Stimulated activated CD8-positive, alpha-beta memory T cell treated with anti-CD3 and anti-CD28 coated beads, Interleukin-4, amount 100 ng/mL, for 4 hours (primary cell): ENCODE data around the gene TMCC2.
A peak's percentile ranks its signal among the peaks of the same experiment; 100 is the strongest.
"Not testable (repeated sequence)": the region's sequence is repeated elsewhere in the genome, so short reads cannot be mapped to it uniquely, and the experiment has no call there.

Source experiments
- DNase-seq, 2 donors: peaks; one replicate each; pipeline ENCODE4 v3.0.0-alpha.2; 2020; ENCODE audit warnings: low read depth in 2 of 2, low spot score in 1 of 2

Gene TMCC2

DNA sequence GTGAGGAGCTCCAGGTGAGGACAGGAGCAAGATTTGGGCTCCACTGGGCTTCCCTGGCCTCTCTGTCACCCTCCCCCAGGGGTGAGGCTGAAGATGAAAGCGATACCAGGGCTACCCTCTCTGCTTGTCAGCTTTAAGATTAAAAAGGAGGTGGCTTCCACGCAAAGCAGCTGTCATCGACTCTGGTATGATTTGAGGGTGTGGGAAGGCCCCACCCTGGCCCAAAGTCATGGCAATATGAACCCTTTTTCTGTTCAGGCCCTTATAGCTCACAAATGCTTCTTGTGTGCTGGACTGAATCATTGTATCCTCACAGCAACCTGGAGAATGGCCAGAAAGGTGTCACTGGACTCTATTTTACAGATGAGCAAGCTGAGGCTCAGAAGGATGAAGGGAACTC, 52.2 kb downstream of the TMCC2 start:
- no peak for DNase-seq

DNA sequence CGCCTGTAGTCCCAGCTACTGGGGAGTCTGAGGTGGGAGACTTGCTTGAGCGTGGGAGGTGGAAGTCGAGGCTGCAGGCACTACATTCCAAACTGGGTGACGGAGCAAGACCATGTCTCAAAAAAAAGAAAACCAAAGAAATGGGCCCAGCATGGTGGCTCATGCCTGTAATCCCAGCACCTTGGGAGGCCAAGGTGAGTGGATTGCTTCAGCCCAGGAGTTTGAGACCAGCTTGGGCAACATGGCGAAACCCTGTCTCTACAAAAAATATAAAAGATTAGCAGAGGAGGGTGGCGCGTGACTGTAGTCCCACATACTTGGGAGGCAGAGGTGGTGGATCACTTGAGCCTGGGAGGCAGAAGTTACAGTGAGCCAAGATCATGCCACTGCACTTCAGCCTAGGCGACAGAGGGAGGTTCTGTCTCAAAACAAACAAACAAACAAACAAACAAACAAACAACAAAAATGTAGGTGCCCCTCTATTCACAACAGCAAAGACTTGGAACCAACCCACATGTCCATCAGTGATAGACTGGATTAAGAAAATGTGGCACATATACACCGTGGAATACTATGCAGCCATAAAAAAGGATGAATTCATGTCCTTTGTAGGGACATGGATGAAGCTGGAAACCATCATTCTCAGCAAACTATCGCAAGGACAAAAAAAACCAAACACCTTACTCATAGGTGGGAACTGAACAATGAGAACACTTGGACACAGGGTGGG, 53.1 kb downstream of the TMCC2 start:
- DNase-seq, result not testable (repeated sequence)

DNA sequence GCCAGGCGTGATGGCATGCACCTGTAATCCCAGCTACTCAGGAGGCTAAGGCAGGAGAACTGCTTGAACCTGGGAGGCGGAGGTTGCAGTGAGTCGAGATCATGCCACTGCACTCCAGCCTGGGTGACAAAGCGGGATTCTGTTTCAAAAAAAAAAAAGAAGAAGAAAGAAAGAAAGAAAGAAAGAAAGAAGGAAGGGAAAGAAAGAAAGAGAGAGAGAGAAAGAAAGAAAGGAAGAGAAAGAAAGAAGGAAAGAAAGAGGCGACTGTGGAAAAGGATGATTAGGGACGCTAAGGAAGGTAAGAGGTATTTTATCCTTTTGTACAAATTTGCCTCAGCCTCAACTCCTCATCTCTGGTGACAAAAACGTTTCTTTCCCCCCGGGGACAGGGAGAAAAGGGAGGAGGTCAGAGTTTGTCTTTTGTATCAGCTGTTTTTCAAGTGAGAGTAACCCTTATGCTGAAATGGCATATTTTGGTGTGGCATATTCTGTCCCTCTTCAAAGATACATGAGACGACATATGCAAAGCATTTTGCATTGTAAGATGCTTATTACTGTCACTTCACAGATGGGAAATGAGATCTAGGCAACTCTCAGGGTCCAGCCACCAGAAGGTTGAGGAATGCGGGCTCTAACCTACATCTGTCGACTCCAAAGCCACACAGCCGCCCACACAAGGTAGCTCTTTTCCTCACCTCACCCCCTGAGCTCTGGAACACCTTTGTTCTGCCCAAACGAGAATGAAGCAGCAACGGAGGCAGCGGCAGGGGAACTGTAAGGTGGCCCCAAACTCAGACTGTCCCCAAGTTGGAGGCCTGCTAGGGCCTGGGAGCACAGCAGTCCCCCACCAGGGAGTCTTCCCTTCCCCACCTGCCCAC, 55.8 kb downstream of the TMCC2 start:
- DNase-seq, result no peak

DNA sequence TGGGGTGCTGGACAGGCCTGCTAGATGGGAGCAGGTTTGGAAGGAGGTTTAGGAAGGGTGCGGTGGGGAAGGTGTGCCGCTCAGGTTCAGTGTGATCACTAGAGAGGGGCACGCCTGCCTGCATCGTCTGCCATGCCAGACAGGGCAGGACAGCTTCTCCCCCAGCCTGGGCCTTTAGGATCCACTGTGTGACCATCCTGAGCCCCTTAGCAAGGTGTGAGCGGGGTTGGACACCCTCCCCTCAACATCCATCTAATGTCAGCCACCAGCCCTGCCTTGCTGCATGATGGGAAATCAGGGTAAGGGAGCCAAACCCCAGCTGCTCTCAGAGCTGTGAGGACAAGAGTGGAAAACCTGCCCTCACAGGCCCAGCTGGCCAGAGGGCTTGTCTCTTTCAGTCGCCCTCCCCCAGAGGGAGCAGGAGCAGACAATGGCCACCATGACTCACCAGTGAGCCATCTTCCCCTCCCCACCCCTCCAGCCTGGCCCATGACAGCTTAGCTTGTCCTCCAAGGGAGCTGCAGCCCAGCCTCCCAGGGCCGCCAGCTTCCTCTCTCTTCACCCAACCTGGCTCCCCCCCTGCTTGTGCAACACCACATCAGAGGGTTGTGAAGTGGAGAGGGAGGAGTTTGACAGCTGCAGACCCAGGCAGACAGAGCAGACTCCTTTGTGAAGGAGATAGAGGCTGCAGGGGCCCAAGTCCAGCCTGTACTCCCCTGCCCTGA, 56.8 kb downstream of the TMCC2 start:
- peak; percentile 61 to 82 for DNase-seq

DNA sequence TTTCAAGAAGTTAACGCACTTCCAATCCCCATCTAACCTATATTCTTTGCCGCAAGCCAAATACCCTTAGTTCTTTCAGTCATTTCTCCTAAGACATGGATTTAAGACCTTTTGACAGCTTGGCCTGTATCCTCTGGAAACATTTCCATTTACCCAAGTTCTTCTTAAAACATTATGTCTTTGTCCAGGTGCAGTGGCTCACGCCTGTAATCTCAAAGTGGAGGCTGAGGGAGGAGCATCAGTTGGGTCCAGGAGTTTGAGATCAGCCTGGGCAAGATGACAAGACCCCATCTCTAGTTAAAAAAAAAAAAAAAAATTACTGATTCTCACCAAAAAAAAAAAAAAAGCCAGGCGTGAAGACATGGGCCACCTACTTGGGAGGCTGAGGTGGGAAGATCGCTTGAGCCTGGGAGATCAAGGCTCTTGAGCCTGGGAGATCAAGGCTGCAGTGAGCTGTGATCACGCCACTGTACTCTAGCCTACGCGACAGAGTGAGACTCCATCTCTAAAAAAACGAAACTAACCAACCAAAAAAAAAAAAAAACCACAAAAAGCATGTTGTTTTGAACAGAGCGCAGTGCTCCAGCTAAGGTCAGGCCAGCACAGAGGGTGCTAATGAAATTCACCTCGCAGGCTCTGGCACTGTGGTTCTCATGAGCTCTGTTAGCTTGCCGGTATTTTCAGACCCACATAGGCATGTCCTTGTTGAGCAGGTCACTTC, 57.8 kb downstream of the TMCC2 start:
- DNase-seq, result peak in 1 of 2 donors; percentile 37

DNA sequence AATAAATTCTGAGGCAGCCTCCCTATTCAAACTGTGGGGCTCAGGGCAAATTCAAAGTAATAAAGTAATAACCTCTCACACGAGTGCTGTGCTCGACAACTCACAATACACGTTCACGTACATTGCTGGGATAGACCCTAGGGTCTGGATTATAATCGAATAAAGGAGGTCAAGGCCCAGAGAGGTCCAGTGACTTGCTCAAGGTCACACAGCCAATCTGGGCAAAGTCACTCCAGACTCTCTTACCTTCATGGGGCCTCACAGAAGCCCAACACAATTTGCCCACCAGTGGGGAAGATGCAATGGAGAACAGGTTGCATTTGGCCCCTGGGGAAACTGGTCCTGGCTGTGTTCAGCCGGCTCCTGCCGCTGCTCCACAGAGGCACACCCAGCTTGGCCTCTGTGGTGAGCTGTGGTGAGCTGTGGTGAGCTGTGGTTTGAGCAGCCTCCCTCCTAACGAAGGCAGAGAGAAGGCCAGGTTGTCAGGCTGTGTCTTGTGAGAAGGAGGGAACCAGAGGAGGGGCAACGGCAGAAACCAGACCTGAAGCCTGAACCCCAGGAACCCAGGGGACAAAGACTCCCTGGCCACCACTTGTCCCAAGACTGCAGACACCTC, 58.7 kb downstream of the TMCC2 start:
- DNase-seq, result peak in 1 of 2 donors; percentile 49

DNA sequence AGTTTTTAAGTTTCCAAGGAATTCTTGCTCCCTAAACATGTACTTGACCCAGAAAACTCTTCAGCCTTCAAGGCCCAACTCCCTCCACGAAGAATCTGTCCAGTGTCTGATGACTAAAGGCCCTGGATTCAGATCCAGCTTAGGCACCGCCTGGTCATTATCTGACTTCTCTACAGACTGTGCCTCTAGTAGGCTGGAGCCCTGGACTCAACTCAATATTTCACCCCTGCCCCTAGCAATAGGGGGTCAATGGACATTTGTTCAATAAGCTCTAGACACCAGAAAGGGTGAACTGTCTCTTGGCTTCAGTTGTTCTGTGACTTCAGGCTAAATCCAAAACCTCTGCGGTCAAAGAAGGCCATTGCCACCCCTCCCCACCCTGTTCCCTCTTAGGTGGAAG, 59.3 kb downstream of the TMCC2 start:
- no peak for DNase-seq

DNA sequence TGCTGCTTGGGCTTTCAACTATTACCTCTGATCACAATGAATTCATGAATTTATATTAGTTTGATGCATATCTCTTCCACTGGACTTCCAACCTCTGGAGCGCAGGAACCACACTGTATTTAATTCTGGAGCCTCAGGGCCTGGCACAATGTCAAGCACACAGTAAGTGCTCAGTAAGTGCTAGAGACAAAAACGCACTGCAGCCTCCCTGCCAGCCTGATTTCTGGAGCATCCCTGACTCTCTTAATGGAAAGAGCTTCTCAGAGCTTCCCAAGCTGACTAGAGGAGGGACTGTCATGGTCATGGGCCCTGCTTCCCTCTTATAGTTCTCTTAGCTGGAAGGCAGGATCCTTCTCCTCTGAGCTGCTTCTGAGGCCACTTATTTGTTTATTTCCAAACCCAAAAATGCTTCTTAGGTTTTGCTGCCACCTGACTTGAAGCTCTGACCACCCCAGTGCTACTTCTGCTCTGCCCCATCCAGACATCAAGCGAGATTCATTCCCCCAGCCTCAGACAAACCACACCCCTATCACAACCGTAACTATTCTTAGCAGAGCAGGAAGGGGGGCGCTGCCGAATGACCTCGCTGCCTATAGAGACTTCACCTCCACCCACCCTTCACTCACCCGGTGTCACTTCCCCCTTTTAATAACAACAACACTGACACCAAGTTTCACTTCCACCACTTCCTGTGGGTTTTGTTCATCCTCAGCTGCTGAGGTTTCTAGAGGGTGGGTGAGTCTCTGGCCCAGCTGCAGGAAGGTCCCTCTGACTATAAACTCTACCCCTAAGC, 60.2 kb downstream of the TMCC2 start:
- DNase-seq, result peak; percentile 57 to 73

DNA sequence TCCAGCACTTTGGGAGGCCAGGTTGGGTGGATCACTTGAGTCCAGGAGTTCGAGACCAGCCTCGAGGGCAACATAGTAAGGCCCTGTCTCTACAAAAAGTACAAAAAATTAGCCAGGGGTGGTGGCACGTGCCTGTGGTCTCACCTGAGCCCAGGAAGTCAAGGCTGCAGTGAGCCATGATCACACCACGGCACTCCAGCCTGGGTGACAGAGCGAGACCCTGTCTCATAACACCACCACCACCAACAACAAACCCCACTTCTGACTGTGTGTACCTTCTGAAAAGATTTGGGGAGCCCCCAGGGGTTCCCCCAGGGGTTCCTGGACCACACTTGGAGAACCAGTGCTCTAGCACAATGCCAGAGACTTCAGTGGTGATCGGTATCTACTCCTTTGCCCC, 63.9 kb downstream of the TMCC2 start:
- DNase-seq, result no peak

DNA sequence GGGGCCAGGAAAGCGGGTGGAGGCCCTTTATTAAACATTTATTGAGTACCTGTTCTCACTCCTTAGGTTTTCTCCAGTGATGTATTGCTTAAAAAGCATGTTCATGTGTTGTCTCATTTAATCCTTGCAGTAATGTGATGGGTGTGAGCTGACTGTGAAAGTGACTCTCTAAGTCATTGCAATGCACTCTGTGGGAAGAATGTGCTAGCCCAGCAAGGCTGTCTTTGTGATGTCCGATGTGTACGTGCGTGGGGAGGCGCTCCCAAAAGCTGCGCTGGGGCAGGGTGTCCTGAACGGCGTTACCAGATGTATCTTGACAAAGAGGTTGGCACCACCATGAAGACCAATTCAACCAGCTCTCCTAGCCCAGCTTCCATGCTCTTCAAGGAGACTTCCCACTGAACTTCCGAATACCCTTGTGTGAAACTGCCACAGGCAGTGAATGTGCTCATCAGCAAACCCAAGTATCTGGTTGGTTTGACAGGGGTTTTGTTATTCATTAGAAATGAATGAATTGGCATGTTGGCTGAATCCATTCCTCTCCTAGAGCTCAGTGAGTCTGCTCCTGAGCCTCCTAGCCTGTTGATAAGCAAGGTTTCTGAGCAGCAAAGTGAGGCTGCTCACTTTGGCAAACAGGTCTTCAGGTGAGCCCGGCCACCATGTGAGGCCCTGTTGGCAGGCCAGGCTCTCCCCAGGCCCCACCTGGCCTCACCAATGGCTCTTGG, 65.8 kb downstream of the TMCC2 start:
- no peak for DNase-seq

DNA sequence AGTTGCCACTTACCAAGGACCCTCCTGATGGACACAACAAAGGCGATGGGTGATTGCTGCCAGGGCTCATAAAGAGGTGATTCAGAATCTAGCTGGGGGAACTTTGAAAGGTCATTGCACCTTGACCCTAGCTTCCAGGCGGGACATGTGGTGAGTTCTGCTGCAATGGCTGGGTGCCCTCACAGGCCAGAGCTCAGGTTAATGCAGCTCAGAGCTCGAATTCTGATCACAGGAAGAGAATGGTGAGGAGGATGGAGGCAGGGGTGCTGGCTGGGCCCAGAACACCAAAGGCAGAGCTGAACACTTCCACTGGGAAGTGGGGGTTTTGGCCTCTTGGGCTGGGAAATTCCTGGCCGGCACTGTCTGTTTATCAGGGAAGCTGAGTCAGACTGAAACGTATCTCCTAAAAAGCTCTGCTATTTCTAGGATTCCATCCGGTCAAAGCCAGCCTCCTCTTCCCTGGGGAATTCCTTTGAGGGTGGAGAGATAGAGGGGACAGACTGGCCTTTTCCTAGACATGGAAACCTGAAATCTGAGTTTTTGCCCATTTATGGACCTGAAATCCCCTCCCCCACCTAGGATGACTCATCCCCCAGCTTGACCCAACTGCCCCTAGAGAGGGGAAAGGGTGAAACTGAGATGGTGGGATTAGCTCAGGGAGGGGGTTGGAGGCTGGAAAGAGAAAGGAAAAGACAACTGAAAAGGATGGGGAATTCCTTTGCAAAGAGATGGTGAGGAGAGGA, 66.6 kb downstream of the TMCC2 start:
- no peak for DNase-seq

DNA sequence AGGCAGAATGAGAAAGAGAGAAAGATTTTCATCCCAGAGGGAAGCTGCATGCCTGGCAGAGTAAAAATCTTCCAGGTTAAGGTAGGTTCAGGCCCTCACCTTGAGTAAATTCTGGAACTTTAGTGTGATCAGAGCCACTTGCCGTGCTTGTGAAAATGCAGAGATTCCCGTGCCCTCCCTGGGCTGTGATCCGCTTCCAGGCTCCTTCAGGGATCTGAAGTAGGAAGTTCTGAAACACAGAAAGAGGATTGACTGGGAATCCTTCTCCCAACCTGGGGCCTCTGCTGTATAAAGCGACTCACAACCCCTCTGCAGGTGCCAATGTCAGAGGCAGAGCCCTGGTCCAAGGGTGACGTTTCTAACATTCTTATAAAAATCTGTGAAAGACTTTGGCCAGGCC, 67.2 kb downstream of the TMCC2 start:
- DNase-seq, result no peak

DNA sequence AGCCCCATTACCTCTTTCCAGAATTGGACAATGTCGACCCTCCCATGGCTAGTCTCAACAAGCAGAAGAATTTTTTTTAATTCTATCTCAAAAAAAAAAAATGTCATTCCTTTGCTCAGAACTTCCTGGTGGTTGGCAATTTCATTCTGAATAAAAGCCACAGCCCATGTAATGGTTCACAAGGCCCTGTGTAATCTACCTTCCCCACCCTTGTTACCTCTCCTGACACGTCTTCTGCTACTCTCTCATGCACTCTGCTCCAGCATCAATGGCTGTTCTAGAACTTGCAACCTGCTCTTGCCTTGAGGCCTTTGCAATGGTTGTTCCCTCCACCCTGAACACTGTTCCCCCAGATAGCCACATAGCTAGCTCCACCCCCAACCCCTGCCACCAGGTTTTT, 68.4 kb downstream of the TMCC2 start:
- DNase-seq, result no peak

DNA sequence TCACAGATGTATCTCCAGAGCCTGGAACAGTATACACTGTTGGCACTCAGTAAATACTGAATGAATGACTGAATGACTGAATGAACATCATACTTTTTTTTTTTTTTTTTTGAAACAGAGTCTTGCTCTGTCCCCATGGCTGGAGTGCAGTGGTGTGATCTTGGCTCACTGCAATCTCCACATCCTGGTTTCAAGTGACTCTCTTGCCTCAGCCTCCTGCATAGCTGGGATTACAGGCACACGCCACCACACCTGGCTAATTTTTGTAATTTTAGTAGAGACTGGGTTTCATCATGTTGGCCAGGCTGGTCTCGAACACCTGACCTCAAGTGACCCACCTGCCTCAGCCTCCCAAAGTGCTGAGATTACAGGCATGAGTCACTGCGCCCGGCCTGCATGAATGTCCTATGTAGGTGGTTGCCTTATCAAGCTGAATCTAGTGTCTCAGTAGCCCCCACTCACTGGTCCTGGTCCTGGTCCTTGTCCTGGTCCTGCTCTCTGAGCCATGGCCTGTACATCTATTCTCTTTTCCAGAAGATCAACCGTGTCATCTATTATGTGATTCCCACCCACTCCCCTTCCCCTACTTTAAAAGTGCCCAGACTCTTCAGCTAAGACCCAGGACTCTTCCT, 69.9 kb downstream of the TMCC2 start:
- not testable (repeated sequence) for DNase-seq

DNA sequence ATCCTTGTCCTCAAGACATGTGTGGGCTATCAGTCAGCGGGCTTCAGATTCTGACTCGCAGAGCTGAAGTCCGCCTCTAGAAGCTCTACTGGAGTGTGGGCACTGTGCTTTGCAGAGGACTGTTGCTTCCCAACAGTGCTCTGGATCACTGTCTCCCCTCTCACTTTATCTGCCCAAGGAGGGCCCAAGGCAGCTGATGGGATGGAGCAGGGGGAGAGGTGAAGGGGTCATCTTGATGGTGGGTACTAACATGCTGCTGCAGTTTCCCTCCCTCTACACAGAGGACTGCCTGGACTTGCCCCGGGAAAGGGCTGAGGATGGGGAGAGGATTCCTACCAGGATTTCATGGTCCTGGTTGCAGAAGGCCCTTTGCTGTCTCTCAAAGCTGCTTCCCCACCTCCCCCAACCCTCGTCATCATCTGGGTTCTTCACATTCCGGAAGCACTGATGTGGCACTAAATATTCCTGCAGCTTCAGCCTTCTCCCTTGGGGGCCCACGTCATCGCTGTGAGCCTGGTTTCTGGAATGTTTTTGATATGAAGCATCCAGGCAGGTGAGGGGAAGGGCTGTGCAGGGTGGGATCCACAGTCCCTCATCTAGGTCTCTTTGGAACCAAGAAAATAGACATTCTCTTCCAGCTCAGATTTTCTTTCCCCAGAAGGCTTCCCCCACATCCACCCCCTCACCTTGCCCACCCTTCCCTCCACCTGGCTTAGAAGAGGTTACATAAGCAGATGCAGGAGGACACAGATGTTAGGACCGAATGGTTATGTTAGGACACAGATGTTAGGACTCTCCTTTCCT, 70.6 kb downstream of the TMCC2 start:
- no peak for DNase-seq

DNA sequence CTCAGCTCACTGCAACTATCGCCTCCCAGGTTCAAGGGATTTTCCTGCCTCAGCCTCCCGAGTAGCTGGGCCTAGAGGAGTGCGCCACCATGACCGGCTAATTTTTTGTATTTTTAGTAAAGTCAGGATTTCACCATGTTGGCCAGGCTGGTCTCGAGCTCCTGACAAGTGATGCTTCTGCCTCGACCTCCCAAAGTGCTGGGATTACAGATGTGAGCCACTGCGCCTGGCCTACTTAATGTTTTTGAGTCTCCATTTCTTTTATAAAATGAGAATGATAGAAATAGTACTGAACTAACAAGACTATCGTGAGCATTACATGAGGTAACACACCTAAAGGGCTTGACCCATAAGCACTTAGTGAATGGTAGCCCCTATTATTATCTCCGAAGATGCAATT, 72.4 kb downstream of the TMCC2 start:
- no peak for DNase-seq

DNA sequence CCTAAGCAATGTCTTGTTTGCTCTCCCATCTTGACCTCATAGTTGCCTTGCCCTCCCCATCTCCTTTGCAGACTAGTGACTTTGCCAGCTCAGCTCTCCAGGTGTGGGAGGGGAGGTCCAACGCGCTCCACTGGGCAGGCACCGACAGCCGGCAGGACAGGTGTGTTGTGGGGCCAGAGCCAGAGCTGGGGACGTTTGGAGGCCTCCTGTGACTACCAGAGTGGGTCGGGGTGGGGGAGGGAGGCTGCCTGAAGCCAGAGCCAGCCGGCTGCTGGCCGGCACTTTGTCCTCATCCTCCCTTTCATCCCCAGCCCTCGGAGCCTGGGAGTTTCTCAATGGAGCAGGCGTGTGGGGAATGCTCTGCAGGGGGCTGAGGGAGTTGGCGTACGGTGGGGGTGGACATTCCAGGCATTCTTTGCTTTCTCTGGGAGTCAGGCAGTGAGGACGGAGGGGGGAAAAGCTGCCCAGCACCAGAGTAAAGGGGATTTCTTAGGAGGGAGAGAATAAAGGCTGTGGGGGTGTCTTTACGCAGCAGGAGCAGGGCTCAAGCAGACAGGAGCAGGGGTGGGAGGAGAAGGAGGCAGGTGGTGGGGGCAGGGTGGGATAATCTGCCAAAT, 73.6 kb downstream of the TMCC2 start:
- no peak for DNase-seq
